GM11168 (cell line): ENCODE measurements around the gene CARHSP1.
"Not testable (repeated sequence)": the region's sequence is repeated elsewhere in the genome, so short reads cannot be mapped to it uniquely, and the experiment has no call there.

ENCODE experiments used
- in situ Hi-C: fragments of 300-500 bp; cut with MboI; formaldehyde crosslinking; loops from one replicate; pipeline ENCODE4 v1.12.0; 2022; ENCODE audit warnings: low sequenced_read_pairs; ENCODE audit not compliant: unreplicated experiment

Gene CARHSP1

GRCh38 chr16:8893976-8894690, 25.3 kb upstream of the CARHSP1 start:
- in situ Hi-C loops = no loop called here

- in situ Hi-C loops = no loop called here
Measured at GRCh38 chr16:8893426-8893825, 24.6 kb upstream of the CARHSP1 start.

DNA sequence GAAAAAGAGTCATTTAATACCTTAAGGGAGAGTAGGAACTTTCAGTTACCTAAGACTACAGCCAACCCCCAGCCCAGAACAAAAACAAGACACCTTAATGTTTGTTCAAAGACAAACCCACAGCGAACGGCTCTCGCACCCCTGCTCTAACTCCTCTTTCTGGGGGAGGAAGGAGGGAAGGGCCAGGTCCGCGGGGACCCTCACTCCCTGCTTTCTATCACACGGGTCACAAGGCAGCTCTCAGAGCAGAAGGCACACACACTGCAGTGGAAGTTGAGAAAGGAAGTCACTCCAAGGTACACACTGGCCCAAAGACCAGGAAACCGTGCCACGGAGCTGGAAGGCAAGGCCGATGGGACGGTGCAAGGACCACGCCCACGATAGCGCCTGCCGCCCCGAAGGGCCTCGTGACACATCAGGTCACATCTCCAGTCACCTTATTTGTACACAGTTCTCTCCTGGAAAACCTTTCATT, 23.3 kb upstream of the CARHSP1 start:
- in situ Hi-C loops = no loop called here

GRCh38 chr16:8890549-8890921, 21.7 kb upstream of the CARHSP1 start:
- in situ Hi-C loops = no loop called here

DNA sequence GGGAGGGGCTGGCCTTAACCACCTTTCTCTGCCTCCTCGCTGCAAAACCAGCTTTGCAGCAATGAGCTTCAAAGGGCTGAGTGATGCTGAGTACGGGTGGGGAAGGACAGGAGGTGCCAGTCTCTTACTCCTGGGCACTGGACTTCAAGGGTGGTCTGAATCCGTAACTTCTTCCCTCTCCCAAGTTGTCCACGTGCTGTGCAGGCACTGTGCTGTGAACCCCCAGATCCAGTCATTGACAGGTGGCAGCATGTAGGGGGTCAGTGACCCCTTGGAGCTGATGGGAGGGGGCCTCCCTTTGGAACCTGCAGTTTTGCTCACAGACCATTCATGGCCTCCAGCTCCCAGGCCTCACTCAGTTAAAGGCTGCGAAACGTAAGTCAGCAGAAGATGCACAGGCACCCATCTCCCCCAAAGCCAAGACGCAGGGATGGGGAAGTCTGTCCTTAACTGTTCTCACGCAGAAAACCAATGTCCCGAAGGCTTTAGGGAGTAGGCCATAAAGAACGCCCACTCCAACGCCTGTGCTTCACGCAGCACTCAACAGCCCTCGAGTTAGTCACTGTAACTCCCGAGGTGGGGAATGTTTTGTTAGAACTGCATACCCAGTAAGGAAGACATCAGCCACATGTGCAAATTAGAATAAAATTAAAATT, 21.2 kb upstream of the CARHSP1 start:
- in situ Hi-C loops = no loop called here

GRCh38 chr16:8888951-8889892, 20.4 kb upstream of the CARHSP1 start:
- in situ Hi-C loops = no loop called here

GRCh38 chr16:8887952-8888560, 19.2 kb upstream of the CARHSP1 start:
- in situ Hi-C loops = no loop called here

DNA sequence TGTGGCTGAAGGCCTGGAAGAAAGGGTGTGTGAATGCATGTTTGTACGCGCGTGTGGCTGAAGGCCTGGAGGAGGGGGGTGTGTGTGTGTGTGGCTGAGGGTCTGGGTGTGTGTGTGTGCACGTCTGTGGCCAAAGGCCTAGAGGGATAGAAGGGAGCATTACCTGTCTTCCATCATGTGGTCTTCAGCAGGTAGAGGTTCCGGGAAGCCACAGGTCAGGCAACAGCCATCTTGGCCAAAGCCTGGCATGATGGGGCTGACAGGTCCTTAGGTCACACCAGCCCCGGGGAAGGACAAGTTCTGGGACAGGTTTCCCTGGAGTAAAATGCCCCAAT, 18.6 kb upstream of the CARHSP1 start:
- in situ Hi-C loops = no loop called here

GRCh38 chr16:8886593-8887430, 18.0 kb upstream of the CARHSP1 start:
- in situ Hi-C loops = no loop called here

GRCh38 chr16:8885674-8886592, 17.1 kb upstream of the CARHSP1 start:
- in situ Hi-C loops = no loop called here

- in situ Hi-C loops = loop anchor here (5.0 kb wide), 1 partner anchor 316 kb away; no protein-coding TSS in a partner anchor
Measured at GRCh38 chr16:8882725-8883377, 14.0 kb upstream of the CARHSP1 start.

- in situ Hi-C loops = loop anchor here (5.0 kb wide), 1 partner anchor 315 kb away; no protein-coding TSS in a partner anchor
Measured at GRCh38 chr16:8882041-8882617, 13.3 kb upstream of the CARHSP1 start, which contains the start of gene LITAFD. Gene LITAFD, plus strand, starts transcription at chr16:8882351. Its CDS starts 2,005 bp downstream, at chr16:8884356.

DNA sequence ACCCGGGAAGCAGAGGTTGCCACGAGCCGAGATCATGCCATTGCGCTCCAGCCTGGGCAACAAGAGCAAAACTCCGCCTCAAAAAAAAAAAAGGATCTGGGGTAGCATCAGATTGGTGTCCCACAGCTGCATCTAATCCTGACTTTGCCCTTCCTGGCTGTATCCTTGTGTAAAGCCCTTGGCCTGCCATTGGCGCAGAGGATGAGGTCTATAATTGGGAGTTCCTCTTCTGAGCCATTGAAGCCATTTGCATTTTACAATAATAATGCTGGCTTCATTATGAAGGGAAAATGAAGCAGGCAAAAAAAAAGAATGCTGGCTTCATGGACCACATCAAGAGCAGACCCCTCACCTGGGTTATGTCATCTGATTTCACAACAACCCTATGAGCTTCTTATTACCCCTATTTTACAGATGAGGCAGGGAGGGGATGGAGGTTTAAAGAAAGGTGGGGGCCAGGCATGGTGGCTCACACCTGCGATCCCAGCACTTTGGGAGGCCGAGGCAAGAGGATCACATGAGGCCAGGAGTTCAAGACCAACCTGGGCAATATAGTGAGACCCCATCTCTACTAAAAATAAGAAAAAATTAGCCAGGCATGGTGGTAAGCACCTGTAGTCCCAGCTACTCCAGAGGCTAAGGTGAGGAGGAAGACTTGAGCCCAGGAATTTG, 12.2 kb upstream of the CARHSP1 start:
- in situ Hi-C loops = loop anchor here (5.0 kb wide), 1 partner anchor 314 kb away; no protein-coding TSS in a partner anchor

DNA sequence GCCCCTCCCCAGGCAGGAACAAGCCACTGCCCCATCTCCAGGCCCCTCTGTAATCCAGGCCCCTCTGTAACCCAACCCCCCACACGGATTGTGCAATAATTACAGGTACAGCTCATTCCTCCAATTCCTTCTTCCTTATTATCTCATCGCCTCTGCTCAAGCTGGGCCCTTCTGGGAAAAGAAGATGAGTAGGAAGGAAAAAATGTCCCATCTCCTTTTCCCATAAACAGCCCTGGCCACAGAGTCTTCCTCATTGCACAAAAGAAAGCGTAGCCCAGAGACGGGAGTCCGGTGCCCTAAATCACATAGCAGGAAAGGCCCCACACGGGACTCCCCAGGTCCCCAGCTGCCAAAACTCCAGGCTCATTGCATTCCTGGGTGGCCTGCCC, 9.7 kb upstream of the CARHSP1 start:
- in situ Hi-C loops = no loop called here

DNA sequence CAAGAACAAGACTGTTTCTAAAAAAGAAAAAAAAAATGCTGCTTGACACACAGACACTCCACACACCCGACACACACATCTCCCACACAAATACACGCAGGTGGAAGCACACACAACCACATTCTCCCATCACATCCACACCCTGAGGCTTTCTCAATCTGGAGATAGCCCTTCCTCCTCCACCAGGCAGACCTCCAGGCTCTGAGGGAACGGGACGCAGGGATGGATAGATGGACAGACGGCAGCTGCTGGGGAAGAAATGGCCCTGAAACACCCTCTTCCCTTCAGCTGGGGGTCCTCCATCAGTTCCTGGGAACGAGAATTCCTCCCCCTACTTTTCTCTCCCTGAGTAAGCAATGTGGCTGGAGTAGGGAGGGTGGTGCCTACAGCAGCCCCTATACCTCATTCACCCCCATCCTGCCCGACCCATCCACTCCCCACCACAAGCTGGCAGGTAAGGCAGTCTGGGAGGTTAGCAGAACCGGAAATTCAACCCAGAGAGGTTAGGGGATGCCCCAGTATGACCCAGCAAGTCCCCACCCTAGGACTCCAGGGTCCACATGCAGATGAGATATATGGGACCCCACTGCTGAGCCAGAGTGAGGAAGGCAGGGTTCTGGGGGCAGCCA, 9.2 kb upstream of the CARHSP1 start:
- in situ Hi-C loops = no loop called here

- in situ Hi-C loops = not testable (repeated sequence)
Measured at GRCh38 chr16:8875317-8875716, 6.5 kb upstream of the CARHSP1 start.
